Islet precursor cell (in vitro differentiated cells): ENCODE results near the gene FNDC3B.
"Not testable (repeated sequence)": the region's sequence is repeated elsewhere in the genome, so short reads cannot be mapped to it uniquely, and the experiment has no call there.

Experiments
- DNase-seq: peaks from one replicate; pipeline ENCODE4 v3.0.0-alpha.2; 2018

Gene FNDC3B

GRCh38 chr3:172222478-172223071, 183.2 kb downstream of the FNDC3B start:
- DNase-seq, result no peak

GRCh38 chr3:172223870-172224269, 184.5 kb downstream of the FNDC3B start:
- DNase-seq, result no peak

- DNase-seq, result no peak
Measured at GRCh38 chr3:172224560-172225214, 185.3 kb downstream of the FNDC3B start.

DNA sequence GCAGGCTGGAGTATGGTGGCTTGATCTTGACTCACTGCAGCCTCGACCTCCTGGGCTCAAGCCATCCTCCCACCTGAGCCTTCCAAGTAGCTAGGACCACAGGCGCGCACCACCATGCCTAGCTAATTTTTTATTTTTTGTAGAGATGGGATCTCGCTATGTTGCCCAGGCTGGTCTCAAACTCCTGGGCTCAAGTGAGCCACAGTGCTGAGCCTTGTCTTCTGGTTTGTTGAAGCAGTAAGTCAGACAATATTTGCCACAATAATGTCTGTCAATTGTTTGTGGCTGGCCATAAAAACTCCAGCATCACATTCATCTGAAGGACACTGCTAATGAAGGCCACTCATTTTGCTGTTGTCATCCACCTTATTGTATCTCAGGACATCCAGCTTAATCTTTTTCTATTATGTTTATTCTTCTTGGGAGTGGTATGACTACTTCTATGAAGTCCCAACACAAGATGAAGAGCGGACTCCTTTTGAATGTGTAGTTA, 185.9 kb downstream of the FNDC3B start:
- no peak for DNase-seq

GRCh38 chr3:172226831-172227230, 187.5 kb downstream of the FNDC3B start:
- no peak for DNase-seq

GRCh38 chr3:172227340-172228035, 188.1 kb downstream of the FNDC3B start:
- DNase-seq, result no peak

- no peak for DNase-seq
Measured at GRCh38 chr3:172228036-172228415, 188.6 kb downstream of the FNDC3B start.

DNA sequence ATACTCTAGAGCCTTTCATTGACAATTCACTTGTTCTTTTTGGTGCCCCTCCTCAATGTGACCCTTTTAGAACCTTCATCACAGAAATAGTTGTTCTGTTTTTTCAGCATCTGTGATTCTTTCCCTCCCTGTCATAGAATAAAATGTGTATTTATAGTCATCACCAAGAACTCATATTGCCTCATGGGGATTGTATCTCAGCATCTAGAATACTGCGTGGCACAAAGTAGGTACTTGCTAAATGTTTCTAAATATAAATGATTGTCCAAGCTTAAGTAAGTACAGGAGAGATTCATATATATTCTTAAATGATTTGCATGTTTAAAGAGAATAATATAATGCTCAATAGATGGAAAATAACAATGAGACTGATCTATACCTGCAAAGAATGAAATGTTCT, 190.1 kb downstream of the FNDC3B start:
- no peak for DNase-seq

GRCh38 chr3:172231318-172231901, 192.0 kb downstream of the FNDC3B start:
- no peak for DNase-seq

- no peak for DNase-seq
Measured at GRCh38 chr3:172232579-172233212, 193.3 kb downstream of the FNDC3B start.

DNA sequence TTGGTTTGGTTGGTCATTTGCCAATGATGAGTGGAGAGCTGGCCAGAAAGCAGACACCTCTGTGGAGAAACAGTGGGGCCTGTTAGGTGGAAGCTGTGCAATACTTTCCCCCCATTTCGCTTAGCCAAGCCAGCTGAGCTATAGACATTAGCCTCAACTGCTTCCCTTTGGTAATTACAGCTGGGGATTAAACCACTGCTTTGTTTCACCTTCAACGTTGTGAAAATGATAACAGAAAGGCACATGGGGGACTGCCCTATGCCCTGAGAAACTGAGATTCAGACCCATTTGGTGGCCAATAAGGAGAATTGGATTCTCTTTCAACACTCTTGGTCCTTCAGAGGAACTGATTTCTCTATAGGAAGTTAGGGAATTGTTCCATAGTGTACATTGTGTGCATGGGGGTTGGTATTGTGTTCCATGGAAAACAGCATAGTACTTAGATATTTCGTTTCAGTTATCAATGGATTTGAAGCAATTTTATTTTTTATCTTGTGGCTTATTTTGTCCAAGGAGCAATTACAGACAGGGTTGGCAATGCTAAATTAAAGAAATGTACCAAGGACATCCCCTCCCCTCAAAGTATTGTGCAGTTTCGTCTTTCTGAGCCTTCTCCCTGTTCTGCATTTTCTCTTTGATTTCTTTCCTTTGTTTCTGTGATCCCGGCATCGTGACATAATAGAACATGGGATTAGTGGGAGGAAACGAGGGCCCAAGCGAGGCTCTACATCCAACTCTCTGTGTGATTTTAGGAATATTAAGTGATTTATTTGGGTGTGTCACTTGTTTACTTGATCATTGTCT, 194.3 kb downstream of the FNDC3B start:
- DNase-seq, result no peak

- DNase-seq, result no peak
Measured at GRCh38 chr3:172235698-172236097, 196.3 kb downstream of the FNDC3B start.

- no peak for DNase-seq
Measured at GRCh38 chr3:172236771-172237742, 197.7 kb downstream of the FNDC3B start.

- DNase-seq, result no peak
Measured at GRCh38 chr3:172238188-172238587, 198.8 kb downstream of the FNDC3B start.

GRCh38 chr3:172239218-172239790, 199.9 kb downstream of the FNDC3B start:
- no peak for DNase-seq

DNA sequence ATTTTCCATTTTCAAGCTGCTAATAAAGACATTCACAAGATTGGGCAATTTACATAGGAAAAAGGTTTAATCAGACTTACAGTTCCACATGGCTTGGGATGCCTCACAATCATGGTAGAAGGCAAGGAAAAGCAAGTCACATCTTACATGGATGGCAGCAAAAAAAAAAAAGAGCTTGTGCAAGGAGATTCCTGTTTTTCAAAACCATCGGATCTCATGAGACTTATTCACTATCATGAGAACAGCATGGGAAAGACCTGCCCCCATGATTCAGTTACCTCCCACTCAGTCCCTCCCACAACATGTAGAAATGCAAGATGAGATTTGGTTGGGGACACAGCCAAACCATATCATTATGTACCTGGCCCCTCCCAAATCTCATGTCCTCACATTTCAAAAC, 202.0 kb downstream of the FNDC3B start:
- DNase-seq, result no peak

DNA sequence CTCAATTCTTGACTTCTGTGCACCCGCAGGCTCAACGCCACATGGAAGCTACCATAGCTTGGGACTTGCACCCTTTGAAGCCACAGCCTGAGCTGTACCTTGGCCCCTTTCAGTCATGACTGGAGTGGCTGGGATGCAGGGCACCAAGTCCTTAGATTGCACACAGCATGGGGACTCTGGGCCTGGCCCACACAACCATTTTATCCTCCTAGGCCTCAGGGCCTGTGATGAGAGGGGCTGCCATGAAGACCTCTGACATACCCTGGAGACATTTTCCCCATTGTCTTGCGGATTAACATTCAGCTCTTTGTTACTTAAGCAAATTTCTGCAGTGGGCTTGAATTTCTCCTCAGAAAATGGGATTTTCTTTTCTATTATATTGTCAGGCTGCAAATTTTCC, 203.1 kb downstream of the FNDC3B start:
- not testable (repeated sequence) for DNase-seq

DNA sequence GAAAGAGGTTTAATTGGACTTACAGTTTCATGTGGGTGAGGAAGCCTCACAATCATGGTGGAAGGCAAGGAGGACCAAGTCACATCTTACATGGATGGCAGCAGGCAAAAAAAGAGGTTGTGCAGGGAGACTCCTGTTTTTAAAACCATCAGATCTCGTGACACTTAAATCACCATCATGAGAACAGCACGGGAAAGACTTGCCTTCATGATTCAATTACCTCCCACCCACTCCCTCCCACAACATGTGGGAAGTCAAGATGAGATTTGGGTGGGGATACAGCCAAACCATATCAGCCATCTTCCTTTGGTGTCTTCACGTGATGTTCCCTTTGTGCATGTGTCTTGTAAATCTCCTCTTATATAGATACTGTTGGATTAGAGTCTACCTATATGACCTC, 204.0 kb downstream of the FNDC3B start:
- DNase-seq, result not testable (repeated sequence)

- no peak for DNase-seq
Measured at GRCh38 chr3:172244011-172244410, 204.6 kb downstream of the FNDC3B start.

DNA sequence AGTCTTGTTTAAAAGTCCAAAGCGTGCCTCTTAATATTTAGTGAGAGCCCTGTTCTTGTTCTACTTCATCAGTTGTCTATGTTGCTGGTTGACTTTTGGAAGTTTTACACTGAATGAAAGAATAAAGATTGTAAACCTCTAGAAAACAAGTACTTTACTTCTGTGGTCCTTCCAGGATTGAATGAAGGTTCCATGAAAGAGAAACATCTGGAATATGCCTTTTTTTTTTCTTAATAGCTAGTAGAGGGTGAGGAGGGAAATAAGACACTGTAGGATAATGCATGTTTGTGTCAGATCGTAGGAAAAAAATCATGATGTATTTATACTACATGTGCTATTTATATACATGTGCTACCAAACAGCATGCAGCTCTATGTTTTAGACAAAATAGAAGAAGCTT, 205.9 kb downstream of the FNDC3B start:
- no peak for DNase-seq
